Right ventricle myocardium inferior (tissue), 1 donor: ENCODE data around the gene CCNJL. TPM values are rescaled to one million over a fixed set of nuclear protein-coding genes. Genes with fewer than 3 reads are reported as not detected.

ENCODE experiments used
- ATAC-seq: fragments of 200-7000 bp; cut with Tn5 transposase; one replicate; pipeline ENCODE4 v1.9.1; 2020; ENCODE audit warnings: mild to moderate bottlenecking, moderate library complexity
- DNase-seq: peaks from one replicate; pipeline ENCODE4 v3.0.0; 2021; ENCODE audit errors: missing footprints
- intact Hi-C: fragments of 100-400 bp; cut with DNase I; formaldehyde crosslinking; loops from one replicate; pipeline ENCODE4 v1.11.0; 2022
- total RNA-seq: library from RNA; stranded (reverse); fragmentation: NEBNext Ultra II Directional; extraction: Animal tissue kit (Norgen Biotek cat#: 25700); gene quantifications from one replicate; pipeline ENCODE4 v1.2.1, GENCODE V29; 2021
- donor health status: DM: no; HTN: yes; CAD: no; lungs with severe emphysema.

CCNJL gene
- total RNA-seq, 1 donor from 2014 or later = 10.2 TPM

GRCh38 chr5:160297776-160298175 is 14.6 kb downstream of the CCNJL start:
- DNase-seq (no peak), ATAC-seq (peak; percentile 45)
- intact Hi-C loops = no loop called here

- DNase-seq (no peak), ATAC-seq (no peak)
- intact Hi-C loops = no loop called here
These were observed 15.4 kb downstream of the CCNJL start for GRCh38 chr5:160297004-160297403.

- intact Hi-C loops = no loop called here
These were observed 15.9 kb downstream of the CCNJL start for GRCh38 chr5:160296496-160296895.

GRCh38 chr5:160293901-160294561 is 18.3 kb downstream of the CCNJL start:
- ATAC-seq (peak; percentile 53), DNase-seq (no peak)
- intact Hi-C loops = no loop called here

More at GRCh38 chr5:160296496-160296895, 15.9 kb downstream of the CCNJL start:
- DNase-seq = no peak
- no peak for ATAC-seq

GRCh38 chr5:160293386-160293785 is 19.0 kb downstream of the CCNJL start:
- intact Hi-C loops = no loop called here
- ATAC-seq (no peak), DNase-seq (no peak)

- intact Hi-C loops = no loop called here
- DNase-seq = no peak
- no peak for ATAC-seq
These were observed 20.9 kb downstream of the CCNJL start for GRCh38 chr5:160291467-160291866.

GRCh38 chr5:160290751-160291150 is 21.6 kb downstream of the CCNJL start:
- DNase-seq = no peak
- intact Hi-C loops = no loop called here

GRCh38 chr5:160289721-160290120 is 22.6 kb downstream of the CCNJL start:
- DNase-seq (no peak), ATAC-seq (no peak)
- intact Hi-C loops = no loop called here

More at GRCh38 chr5:160290751-160291150, 21.6 kb downstream of the CCNJL start:
- no peak for ATAC-seq

- ATAC-seq (no peak), DNase-seq (no peak)
- intact Hi-C loops = no loop called here
These were observed 23.1 kb downstream of the CCNJL start for GRCh38 chr5:160289356-160289651.

- ATAC-seq (peak; percentile 95), DNase-seq (peak; percentile 82)
- intact Hi-C loops = loop anchor here (2.0 kb wide), 1 partner anchor 19 kb away; no protein-coding TSS in a partner anchor
These were observed 24.8 kb downstream of the CCNJL start for GRCh38 chr5:160287378-160288051.

GRCh38 chr5:160286947-160287346 is 25.4 kb downstream of the CCNJL start:
- ATAC-seq = no peak
- no peak for DNase-seq
- intact Hi-C loops = loop anchor here (2.0 kb wide), 1 partner anchor 18 kb away; no protein-coding TSS in a partner anchor

- intact Hi-C loops = no loop called here
- no peak for DNase-seq
These were observed 27.0 kb downstream of the CCNJL start for GRCh38 chr5:160285316-160285715.

GRCh38 chr5:160284291-160284873 is 28.0 kb downstream of the CCNJL start:
- DNase-seq = no peak
- no peak for ATAC-seq
- intact Hi-C loops = no loop called here

More at GRCh38 chr5:160285316-160285715, 27.0 kb downstream of the CCNJL start:
- no peak for ATAC-seq

GRCh38 chr5:160281275-160281674 is 31.1 kb downstream of the CCNJL start:
- intact Hi-C loops = no loop called here
- no peak for DNase-seq
- ATAC-seq = no peak

GRCh38 chr5:160280384-160281095 is 31.8 kb downstream of the CCNJL start:
- no peak for DNase-seq
- no peak for ATAC-seq
- intact Hi-C loops = no loop called here

- DNase-seq (no peak), ATAC-seq (no peak)
- intact Hi-C loops = no loop called here
These were observed 34.0 kb downstream of the CCNJL start for GRCh38 chr5:160278343-160278742.

GRCh38 chr5:160274483-160274931 is 37.9 kb downstream of the CCNJL start:
- no peak for ATAC-seq
- DNase-seq = no peak
- intact Hi-C loops = no loop called here

- intact Hi-C loops = no loop called here
- no peak for DNase-seq
- no peak for ATAC-seq
These were observed 39.5 kb downstream of the CCNJL start for GRCh38 chr5:160272889-160273288.

GRCh38 chr5:160272264-160272663 is 40.1 kb downstream of the CCNJL start:
- no peak for DNase-seq
- intact Hi-C loops = no loop called here
- ATAC-seq = no peak
